ENCODE data around the gene NKD2.
A peak's percentile ranks its signal among the peaks of the same experiment; 100 is the strongest.
"Not testable (repeated sequence)": the region's sequence is repeated elsewhere in the genome, so short reads cannot be mapped to it uniquely, and the experiment has no call there.

Gene NKD2

DNA sequence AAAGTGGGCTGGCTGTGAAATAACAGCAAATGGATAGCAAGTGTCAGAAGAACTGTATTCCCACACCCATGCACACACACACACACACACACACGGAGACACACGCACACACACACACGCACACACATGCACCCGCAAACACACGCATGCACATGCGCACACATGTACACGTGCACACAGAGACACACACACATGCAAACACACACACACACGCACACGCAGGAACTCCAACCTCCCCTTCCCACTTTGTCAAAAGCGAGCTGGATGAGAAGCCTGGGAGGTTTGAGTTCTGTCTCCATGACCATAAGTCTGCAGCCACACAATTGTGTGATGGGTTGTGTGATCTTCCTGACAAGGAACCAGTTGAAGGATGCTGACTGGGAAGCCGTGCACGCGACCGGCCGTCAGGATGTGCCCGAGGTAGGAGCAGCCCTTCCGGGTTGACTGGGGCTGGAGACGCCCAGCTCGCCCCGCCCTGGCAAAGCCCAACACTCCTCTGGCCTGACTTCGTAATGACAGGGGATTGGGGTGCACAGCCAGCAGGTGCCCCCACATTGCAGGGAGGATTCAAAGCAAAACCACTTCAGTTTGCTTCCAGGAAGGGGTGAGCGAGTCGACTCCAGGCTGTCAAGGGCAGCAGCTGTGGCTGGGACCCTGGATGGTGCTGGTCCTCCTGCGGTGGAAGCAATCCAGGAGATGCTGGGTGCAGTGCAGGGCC is 29.3 kb upstream of the NKD2 start:
- no peak for DNase-seq

DNA sequence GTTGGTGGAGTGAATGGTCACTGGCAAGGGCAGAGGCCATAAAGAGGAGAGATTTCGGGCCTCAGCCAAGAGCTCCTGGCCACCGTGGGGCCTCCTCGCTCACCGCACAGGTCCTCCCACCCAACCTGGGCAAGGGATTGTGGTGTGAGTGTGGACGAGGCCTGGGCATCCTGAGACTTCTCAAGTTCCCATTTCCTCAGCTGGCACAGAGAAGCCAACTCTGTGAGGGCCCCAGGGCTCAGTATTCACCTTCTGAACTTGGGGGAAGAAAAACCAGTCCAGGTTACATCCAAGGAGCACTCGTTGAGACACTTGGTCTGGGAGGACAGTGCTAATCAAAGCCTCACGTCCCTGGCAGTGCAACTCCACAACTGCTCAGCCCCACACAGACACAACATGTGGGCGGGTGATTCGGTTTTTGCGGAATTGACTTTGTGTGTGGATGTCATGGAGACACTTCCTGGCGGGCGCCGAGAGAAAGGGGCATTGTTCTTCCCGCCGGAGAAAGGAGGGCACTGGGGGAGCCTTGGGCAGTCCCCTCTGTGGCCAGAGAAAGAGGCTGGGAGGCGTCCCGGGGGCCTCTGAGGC is 28.5 kb upstream of the NKD2 start:
- peak; percentile 35 for DNase-seq

DNA sequence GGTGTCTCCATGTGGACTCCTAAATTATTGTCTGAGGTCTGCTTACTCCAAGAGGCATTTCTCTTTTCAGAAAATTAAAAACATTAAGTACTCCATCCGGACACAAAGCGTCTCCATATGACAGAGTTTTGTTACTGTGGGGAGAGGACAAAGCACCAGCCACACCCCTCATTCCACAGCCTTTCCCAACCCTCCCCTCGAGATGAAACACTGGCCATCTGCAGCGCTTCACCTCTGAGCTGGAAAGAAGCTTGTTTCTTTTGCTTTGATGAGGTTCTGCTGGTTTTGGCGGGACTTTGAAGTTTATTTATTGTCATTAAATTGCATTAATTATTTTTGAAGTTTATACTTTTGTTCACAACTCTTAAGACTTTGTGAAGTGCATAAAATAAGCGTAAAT is 27.6 kb upstream of the NKD2 start:
- no peak for DNase-seq

DNA sequence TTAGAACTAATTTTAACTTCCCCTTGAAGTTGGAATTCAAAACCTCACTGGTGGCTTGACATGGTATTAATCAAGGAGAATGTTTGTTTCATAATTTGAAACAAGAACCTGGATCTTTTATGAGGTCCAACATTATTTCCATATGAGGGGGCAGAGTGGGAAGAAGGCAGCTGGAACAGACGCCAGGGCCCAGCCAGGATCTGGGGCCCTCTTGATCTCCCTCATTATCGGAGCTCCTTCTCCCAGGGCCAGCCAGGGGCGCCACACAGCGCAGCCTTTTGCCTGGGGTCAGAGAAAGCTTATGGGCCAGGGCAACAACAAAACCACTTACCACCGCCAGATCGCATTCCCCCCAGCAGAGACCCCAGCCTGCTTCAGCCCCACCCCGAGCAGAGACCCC is 27.1 kb upstream of the NKD2 start:
- DNase-seq: no peak

DNA sequence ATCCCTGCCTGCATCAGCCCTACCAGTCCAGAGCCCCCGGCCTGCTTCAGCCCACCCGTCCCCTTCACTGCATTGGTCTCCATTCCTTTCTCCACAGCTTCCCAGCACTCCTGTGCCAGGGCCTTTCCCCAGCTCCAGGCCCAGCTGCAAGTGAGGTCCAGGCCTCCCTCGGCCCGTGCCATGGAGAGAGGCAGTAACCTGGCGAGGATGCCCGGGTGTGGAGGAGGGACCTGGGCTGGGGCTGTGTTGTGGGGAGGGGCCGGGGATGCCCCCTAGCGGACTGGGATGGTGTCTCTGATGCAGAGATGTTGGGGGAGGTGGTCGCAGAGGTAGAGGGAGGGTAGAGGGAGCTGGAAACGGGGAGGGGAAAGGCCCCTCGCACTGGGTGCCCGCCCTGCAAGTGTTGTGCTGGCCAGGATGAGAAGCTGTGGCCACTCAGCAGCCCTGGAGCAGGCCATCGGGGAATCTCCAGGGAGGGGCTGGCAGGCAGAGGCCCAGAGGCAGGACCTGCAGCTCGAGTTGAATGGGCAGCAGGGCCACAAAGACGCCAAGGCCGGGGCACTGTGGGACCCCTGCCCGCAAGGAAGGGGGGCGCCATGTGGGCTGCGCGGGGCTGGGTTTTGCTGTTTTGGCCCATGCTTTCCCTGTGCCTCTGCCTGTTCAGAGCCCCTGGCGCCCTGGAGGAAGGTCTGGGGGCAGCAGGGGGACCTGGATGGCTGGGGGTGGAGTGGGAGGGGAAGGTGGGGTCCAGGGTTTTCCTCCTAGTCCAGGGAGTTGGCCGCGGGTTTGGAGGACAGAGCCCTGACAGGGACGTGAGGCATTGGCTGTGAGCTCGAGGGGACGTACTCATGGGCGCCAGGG is 26.0 kb upstream of the NKD2 start:
- no peak for DNase-seq

DNA sequence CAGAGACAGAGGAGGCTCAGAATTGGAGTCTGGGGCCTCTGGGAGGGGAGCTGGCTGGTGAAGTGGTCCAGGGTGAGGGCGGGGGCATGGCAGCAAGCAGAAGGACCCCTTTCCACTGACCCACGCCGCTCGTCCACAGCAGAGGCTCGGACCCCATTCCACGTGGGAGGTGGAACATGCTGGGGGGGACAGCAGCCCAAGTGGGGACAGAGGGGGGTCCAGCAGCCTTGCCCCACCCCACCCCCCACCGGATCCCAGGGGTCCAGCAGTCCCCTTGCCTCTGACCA is 25.4 kb upstream of the NKD2 start:
- DNase-seq: no peak

DNA sequence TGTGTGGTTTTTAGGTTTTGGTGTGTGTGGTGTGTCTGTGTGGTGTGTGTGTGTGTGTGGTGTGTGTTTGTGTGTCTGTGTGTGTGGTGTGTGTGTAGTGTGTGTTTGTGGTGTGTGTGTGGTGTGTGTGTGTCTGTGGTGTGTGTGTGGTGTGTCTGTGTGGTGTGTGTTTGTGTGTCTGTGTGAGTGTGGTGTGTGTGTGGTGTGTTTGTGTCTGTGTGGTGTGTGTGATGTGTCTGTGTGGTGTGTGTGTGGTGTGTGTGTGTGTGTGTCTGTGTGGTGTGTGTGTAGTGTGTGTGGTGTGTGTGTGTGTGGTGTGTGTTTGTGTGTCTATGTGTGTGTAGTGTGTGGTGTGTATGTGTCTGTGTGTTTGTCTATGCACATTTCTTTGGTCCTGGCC is 25.0 kb upstream of the NKD2 start:
- DNase-seq: no peak

DNA sequence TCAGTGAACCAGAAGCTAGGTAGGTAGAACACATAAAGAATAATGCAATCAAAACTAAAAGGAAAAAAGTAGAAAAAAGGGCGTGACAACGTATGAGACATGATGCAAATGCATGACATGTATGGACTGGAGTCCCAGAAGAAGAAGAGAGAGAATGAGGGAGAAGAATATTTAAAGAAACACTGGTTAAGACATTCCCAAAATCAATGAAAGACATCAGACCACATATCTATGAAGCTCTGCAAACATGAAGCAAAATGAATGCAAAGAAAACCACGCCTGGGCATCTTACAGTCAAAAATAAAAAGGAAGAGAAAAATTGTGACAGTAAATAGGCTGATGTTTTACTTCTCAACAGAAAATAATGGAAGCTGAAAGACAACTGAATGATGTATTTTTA is 23.8 kb upstream of the NKD2 start:
- DNase-seq: no peak

DNA sequence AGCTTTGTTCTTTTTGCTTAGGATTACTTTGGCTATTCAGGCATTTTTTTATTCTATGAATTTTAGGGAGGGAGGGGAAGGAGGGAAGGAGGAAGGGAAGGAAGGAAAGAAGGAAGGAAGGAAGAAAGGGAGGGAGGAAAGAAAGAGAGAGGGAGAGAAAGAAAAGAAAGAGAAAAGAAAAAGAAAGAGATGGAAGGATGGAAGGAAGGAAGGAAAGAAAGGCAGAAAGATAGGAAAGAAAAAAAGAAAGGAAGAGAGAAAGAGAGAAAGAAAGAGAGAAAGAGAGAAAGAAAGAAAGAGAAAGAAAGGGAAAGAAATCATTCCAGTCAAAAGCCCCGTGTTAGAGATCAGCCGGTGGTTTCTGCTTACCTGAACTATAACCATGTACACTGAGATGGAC is 20.8 kb upstream of the NKD2 start:
- no peak for DNase-seq

DNA sequence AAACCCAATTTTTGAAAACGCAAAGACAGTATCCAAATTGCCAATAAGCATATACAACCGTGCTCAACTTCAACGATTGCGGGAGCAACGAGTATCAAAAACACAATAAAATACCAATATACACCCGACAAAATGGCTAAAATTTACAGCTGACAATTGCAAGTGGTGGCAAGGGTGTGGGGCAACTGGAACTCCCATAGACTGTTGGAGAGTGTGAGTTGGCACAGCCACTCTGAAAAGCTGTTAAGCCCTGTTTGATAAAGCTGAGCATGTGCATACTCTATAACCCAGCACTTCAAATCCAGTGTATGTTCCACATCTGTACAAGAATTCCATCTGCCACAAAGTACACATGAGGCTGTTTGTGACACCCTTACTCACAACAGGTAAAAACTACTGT is 20.3 kb upstream of the NKD2 start:
- DNase-seq: no peak

DNA sequence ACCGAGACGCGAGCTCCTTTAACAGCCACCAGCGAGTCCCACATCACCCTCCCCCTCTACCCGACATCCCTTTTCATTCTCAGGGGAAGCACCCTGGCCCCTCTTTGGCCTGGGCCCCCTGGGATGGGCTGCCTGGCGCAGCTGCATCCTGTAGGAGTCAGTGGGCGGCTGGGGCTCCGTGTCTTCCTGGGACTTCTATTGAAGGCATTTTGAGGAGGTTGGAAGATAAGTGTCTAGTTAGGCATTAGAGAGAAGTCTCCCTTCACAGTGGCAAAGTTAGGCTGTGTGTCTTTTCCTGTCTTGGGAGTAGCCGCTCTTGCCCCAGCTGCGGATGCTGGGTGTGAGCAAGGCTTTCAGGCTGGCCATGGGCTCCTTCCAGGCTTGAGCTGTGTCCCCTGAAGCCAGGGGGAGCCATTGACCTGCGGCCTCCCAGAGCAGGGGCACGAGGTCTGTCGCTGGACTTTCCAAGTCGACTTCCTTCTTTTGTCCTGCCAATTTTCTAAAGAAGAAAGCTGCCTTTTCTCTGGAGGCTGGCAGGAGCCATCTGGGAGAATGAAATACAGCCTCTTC is 18.6 kb upstream of the NKD2 start:
- DNase-seq: no peak

DNA sequence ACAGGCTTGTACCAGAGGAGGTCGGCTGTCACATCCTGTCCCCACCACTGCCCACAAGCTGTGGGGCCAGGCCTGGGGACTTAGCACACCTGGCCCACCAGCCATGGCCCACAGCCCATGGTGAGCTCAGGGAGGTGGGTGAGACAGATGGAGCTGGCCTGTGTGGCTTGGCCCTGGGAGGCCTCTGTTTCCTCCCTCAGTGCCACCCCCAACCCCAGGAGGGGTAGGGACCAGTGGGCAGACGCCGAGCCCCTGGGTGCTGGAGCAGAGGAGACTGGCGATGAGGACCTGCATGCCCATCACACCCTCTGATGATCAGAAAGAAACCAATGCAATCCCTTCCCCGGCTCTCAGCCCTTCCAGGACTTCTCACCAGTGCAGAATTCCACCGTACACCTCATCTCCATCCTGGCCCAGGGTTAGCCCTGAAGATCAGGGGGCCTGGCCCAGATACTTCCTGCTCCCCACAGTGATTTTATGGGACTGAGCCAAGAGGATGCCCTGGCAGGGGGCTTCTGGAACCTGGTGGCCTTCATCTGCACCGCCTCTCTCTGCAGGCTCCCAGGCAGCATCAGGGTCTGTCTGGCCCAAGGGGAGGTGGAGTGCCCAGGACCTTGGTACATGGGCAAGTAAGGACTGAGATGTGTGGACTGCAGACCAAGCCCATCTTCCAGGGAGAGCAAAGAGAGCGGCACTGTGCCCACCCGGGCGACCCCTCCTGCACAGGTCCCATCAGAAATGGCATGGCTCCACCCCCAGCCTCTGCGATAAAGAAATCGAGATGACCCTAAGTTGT is 16.9 kb upstream of the NKD2 start:
- no peak for DNase-seq

DNA sequence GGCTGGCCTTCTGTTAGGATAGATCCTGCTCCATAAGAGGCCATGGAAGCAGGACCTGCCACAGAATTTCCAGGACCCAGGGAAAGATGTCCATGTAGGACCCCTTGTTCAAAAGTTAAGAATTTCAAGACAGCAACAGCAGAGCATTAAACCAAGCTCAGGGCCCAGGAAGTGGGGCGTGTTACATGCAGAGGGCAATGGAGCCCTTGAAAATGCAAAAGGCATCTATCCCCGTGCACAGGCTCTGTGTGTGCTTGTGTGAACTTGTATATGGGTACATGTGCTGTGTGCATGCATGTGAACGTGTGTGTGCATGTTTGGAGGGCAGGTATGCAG is 14.4 kb upstream of the NKD2 start:
- no peak for DNase-seq

DNA sequence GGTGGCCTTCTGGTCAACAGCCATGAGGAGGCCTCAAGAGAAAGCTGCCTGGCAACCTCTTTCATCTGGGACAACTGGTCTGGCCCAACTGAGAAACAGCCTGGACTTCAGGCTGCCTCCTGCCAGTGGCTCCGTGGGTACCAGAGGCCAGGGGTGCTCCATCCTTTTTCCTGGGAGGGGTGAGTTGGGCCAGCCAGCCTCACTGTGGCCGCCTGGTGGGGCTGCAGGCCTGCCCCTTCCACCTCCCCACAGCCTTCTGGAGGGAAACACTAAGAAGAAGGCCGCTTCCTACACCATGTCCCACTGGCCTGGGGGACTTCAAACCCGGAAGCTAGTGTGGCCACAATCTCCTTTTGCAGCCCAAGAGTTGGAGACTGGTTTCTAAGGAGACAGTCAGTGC is 13.8 kb upstream of the NKD2 start:
- no peak for DNase-seq

DNA sequence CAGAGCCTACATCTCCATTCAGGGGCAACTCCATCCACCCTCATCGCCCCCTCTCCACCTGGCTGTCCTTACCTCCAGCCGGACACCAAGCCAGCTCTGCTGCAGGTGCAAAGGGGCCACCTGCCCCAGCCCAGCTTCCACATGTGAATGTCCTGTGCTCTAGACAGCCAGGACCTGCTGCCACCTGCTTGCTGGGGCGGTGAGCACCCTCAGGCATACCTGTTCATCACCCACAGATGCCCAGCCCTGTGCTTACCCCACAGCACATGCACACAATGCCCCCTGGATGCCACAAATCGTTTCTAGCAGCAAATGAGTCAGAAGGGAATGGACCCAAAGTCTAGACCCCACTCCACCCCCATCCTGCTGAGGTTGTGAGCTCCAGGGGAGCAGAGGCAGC is 13.3 kb upstream of the NKD2 start:
- no peak for DNase-seq

DNA sequence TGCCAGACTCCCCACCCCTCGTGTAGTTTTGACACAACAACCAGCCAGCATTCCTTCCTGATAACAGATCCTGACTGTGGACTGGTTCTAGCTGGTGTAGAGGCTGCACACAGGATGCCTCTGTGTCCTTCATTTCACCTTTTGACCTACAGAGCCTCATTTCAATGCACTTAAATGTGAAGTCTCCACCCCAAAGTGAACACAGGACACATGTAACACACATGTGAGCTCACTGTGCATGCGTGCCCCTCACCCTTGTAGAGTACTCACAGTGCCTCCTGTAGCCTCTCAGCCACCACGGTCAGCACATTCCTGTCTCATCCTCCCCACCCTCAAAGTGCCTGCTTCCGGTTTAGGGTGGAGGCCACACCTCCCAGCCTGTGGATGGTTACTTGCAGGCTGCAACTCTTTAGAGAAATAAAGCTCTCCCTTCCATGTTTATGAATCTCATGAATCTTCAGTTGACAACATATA is 11.6 kb upstream of the NKD2 start:
- no peak for DNase-seq

DNA sequence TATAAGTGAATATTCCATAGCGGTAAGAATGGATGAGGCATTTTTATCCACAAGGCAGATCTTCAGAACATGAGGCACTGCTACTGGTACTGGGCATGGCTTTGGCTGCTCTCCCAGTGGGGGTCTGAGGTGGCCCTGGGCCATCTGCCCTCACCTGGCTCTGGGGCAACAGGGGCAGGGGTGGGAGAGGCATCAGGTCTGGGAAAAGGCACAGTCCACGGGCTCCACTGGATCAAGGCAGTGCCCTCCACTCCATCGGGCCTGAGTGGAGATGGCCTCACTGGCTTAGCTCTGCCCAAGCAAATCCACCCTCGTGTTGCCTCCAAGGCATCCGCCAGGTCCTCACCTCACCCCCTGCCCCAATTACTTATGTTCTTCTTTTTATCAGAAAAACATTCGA is 10.9 kb upstream of the NKD2 start:
- DNase-seq: no peak

DNA sequence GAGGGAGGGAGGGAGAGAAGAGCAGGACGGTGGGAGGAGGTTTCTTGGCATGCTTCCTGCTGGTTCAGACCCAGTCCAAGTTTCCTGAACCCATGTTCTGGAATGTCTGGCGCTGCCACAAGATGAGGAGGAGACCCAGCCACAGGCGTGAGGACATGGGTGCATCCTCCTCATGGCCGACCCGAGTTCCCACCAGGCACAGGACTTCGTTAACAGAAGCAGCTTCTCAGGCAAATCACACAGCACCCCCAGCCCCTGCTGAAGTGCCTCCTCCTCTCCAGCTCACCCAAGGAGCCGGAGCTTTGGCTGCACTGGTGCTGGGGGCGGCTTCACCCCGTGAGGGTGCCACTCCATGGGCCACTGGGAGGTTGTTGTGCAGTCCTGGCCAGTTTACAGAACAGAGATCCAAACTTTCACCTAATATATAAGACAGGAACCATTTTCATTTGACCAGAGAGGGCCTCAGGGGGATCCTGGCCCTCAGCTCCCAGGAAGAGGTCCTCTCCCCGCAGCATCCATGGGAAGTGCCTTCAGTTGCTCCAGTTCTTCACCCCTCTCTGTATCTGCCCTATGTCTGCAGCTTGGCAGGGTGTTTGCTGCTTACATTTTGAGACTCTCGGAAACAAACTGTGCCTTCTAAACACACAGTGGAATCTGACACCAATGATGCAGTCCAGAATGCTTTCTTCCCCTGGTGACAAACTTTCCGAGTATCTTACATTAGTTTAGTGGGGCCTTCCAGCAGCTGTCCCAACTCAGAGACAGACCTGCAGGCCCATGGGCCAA is 10.2 kb upstream of the NKD2 start:
- no peak for DNase-seq

DNA sequence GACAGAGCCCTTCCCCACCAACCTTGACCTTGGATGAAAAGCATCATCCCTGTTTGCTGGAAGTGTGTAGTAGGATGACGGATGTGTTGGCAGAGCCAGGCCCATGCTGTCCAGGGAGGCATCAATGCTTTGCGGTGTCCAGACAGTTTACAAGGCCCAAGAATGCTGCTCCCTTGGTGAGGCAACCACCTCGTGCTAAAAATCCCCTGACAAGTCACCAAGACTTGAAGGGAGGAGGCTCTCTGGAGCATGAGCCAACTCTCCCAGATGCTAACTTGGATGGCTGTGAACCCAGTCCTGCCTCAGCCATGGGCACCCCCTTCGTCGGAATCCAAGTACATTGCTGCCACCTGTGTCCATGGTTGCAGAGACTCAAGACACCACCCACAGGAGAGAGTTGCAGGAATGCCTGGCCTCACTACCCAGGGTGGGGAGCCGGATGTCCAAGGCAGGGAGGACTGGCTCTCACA is 9.5 kb upstream of the NKD2 start:
- DNase-seq: no peak

DNA sequence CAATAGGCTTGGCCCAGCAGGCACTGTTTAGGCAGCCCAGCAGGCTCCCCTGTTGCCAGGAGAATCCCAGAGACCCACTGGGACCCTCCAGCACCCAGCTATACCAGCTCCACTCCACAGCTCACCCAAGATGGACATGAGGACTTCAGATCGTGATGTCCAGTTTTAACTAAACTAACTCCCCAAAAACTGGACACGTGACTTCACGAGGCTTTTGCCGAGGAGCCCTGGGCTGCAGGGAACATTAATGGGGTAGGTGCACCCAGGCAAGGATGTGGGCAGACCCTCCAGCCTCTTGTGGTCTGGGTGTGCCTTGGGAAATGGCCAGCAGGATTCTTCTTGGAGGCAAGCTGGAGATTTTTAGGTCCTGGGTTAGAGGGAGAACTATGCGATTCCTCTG is 8.9 kb upstream of the NKD2 start:
- no peak for DNase-seq

DNA sequence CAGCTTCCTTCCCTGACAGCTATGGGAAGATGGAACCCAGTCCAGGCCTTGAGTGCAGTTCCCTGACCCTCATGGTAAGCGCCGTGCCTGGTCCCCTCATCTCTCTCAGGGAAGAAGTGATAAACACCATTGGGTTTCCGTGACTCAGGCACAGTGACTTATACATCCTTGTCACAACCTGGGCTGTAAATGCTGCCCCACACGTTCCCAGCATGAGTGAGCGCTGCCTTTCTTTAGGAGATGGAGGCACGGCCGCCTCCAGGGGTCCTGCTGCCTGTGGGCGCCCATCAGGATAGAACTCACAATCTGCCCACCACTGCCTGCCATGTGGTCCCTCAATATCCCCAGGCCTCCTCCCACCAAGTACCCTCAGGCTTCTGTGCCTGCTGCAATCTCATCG is 8.3 kb upstream of the NKD2 start:
- no peak for DNase-seq

DNA sequence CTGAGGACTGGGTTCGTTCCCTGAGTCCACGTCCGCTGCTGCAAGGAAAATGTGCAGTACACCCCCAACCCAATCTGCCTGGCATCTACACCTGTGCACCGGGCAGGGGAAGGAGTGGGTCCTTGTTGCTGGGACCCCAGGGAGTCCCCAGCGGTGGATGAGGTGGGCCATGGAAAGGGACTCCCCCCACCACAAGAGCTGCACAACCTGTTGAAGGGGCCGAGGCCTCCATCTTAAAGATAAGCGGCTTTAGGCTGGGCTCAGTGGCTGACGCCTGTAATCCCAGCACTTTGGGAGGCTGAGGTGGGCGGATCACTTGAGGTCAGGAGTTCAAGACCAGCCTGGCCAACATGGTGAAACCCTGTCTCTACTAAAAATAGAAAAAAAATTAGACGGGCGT is 7.8 kb upstream of the NKD2 start:
- not testable (repeated sequence) for DNase-seq

Measured in NCI-H146 (cell line).